ENCODE results near the gene TIAM2. TPM values are rescaled to one million over a fixed set of nuclear protein-coding genes. Genes with fewer than 3 reads are reported as not detected.

TIAM2 gene
- total and polyA plus RNA-seq, 7 donors, result 1.2 to 15.8 (median 11.0) TPM

DNA sequence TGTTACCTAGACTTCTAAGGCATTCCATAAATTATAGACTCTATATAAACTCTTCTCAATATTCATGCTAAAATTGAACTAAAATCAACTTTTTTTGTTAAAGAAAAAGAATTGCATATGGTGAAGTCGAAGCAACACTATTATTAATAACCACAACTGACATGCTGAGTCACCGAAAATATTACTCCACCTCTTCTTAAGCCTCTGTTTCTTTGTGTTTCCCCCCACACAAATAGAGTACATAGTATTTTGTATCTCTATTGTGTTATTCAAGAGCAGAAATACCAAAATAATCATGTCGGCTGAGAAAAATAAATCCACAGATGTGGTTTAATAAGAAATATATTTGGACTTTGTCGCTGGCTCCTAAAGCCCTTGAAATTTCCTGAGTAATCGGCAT lies 295.4 kb downstream of the TIAM2 start:
- H3K4me3 ChIP-seq, result no peak overlapping the region
- no peak for DNase-seq
- no peak overlapping the region for H3K27ac ChIP-seq
- H3K27me3 ChIP-seq, result no peaks in the 10 kb centered on the region
- H3K4me1 ChIP-seq, result no peaks in the 10 kb centered on the region
- H3K36me3 ChIP-seq, result peaks cover 0 to 31% (median 5%) of the 10 kb centered on the region in 4 donors
- no peak for TF ChIP-seq POLR2A (IDR thresholded peaks at IDR 0.05)
- TF ChIP-seq POLR2AphosphoS5 (IDR thresholded peaks at IDR 0.05), result no peak
- TF ChIP-seq EP300 (IDR thresholded peaks at IDR 0.05), result no peak
- TF ChIP-seq, protein P1, sequence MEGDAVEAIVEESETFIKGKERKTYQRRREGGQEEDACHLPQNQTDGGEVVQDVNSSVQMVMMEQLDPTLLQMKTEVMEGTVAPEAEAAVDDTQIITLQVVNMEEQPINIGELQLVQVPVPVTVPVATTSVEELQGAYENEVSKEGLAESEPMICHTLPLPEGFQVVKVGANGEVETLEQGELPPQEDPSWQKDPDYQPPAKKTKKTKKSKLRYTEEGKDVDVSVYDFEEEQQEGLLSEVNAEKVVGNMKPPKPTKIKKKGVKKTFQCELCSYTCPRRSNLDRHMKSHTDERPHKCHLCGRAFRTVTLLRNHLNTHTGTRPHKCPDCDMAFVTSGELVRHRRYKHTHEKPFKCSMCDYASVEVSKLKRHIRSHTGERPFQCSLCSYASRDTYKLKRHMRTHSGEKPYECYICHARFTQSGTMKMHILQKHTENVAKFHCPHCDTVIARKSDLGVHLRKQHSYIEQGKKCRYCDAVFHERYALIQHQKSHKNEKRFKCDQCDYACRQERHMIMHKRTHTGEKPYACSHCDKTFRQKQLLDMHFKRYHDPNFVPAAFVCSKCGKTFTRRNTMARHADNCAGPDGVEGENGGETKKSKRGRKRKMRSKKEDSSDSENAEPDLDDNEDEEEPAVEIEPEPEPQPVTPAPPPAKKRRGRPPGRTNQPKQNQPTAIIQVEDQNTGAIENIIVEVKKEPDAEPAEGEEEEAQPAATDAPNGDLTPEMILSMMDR (IDR thresholded peaks at IDR 0.05), result no peak
- no peaks in the 10 kb centered on the region for H3K9me3 ChIP-seq
- intact Hi-C loops (cut with DNase I), result no loop called here
- 98% methylated on average over 5 of the region's 5 CpGs for WGBS, 2 donors

DNA sequence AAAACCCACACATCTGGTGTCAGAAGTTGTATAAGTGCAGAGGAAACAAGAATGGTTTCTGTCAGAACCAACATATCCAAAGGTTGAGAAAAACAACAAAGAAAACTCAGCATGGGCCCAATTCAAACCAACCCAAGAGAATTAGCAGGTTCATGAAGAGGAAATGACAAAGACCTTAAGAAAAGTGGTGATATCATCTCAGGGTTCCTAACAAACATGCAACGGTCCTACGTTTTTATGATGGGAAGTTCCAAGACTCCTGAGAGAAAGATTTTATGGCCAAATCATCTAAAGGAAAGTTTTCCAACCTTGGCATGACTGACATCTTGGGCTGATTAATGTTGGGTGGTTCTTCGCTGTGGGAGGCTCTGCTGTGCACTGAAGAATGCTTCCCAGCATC lies 296.2 kb downstream of the TIAM2 start:
- no peaks in the 10 kb centered on the region for H3K4me1 ChIP-seq
- H3K27me3 ChIP-seq, result no peaks in the 10 kb centered on the region
- WGBS, 2 donors, result 48 to 79% methylated on average over 3 of the region's 3 CpGs
- TF ChIP-seq, protein P1 (IDR thresholded peaks at IDR 0.05), result no peak
- no peak for TF ChIP-seq POLR2A (IDR thresholded peaks at IDR 0.05)
- TF ChIP-seq EP300 (IDR thresholded peaks at IDR 0.05), result no peak
- TF ChIP-seq POLR2AphosphoS5 (IDR thresholded peaks at IDR 0.05), result no peak
- intact Hi-C loops (cut with DNase I), result no loop called here
- H3K36me3 ChIP-seq, result peaks cover 0 to 39% (median 5%) of the 10 kb centered on the region in 4 donors
- H3K9me3 ChIP-seq, result no peaks in the 10 kb centered on the region
- H3K4me3 ChIP-seq, result no peak overlapping the region
- DNase-seq, result no peak
- no peak overlapping the region for H3K27ac ChIP-seq

DNA sequence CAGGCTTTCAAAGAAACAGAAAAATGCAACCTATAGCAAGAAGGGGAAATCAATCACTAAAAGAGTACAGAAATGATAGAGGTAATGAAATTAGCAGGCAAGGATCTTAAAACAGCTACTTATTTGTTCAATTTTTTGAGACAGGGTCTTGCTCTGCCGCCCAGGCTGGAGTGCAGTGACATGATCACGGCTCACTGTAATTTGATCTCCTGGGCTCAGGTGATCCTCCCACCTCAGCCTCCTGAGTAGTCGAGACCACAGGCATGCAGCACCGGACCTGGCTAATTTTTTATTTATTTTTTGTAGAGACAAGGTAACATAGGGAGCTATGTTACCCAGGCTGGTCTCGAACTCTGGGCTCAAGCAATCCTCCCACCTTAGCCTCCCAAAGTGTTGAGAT lies 297.6 kb downstream of the TIAM2 start:
- Histone ChIP-seq H3K9me3 (no peaks in the 10 kb centered on the region), H3K27ac (no peak overlapping the region), H3K27me3 (no peaks in the 10 kb centered on the region), H3K36me3 (peaks cover 0 to 46% (median 14%) of the 10 kb centered on the region in 4 donors), H3K4me1 (no peaks in the 10 kb centered on the region), H3K4me3 (no peak overlapping the region)
- TF ChIP-seq POLR2AphosphoS5 (IDR thresholded peaks at IDR 0.05) (no peak), EP300 (IDR thresholded peaks at IDR 0.05) (no peak), POLR2A (IDR thresholded peaks at IDR 0.05) (no peak)
- TF ChIP-seq, protein P1 (IDR thresholded peaks at IDR 0.05), result no peak
- intact Hi-C loops (cut with DNase I), result no loop called here
- no peak for DNase-seq
- 77 to 84% methylated on average over 5 of the region's 5 CpGs for WGBS, 2 donors

DNA sequence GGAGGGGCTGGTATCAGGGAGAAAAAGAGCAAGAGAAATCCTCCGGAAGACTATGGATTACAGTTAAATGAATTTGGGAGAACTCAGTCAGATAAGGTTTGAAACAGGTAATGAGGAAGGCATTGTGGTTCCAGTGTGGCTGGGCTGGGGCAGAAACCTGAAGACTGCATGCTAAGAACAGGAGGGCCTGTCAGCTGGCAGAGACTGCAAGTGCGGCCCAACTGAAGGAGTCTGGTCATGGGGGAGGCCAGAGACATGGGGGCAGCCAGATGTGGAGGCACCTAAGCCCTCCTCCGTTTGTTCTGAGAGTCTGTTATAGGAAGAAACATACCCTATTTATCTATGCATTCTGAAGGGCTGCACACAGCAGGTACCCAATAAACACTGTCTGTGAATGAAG lies 302.6 kb downstream of the TIAM2 start:
- intact Hi-C loops (cut with DNase I), result no loop called here
- DNase-seq, result no peak
- Histone ChIP-seq H3K4me3 (no peak overlapping the region), H3K9me3 (no peaks in the 10 kb centered on the region), H3K4me1 (no peaks in the 10 kb centered on the region), H3K27me3 (no peaks in the 10 kb centered on the region), H3K27ac (no peak overlapping the region), H3K36me3 (peaks cover 0 to 60% (median 13%) of the 10 kb centered on the region in 4 donors)
- WGBS, 2 donors, result 90 to 95% methylated on average over 3 of the region's 3 CpGs
- TF ChIP-seq POLR2A (IDR thresholded peaks at IDR 0.05) (no peak), EP300 (IDR thresholded peaks at IDR 0.05) (no peak), POLR2AphosphoS5 (IDR thresholded peaks at IDR 0.05) (no peak)
- TF ChIP-seq, protein P1 (IDR thresholded peaks at IDR 0.05), result no peak

DNA sequence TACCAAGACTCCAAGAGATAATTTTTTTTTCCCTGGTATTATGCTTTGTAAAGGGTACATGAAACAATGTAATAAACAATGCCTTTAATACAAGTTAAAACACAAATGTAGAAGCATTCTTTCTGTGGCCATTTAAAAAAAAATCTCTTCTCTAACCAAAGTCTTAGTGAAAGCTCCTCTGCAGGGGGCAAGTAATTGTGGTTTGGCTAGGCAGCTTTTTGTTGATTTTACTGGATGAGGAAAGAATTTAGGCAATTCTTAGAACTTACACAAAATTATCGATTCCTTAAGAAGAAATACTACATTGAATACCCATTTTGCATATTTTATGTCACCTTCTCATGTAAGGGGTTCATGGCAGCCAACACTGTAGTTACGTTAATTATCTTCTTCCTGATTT lies 306.8 kb downstream of the TIAM2 start:
- TF ChIP-seq EP300 (IDR thresholded peaks at IDR 0.05) (no peak), POLR2AphosphoS5 (IDR thresholded peaks at IDR 0.05) (no peak), POLR2A (IDR thresholded peaks at IDR 0.05) (no peak)
- TF ChIP-seq, protein P1 (IDR thresholded peaks at IDR 0.05), result no peak
- Histone ChIP-seq H3K27ac (no peak overlapping the region), H3K4me1 (no peaks in the 10 kb centered on the region), H3K4me3 (no peak overlapping the region), H3K9me3 (no peaks in the 10 kb centered on the region), H3K36me3 (peaks cover 0 to 36% (median 8%) of the 10 kb centered on the region in 4 donors), H3K27me3 (no peaks in the 10 kb centered on the region)
- DNase-seq, result no peak
- intact Hi-C loops (cut with DNase I), result no loop called here
- 93% methylated on average over 2 of the region's 2 CpGs for WGBS, 2 donors

Data from sigmoid colon (tissue), 7 donors.